ENCODE measurements around the gene MXD4. TPM values are rescaled to one million over a fixed set of nuclear protein-coding genes. Genes with fewer than 3 reads are reported as not detected.

The MXD4 gene
- total RNA-seq, 2 donors from 2014 or later: 36.7 to 43.3 TPM

GRCh38 chr4:2248044-2248780, 13.7 kb downstream of the MXD4 start:
- DNase-seq: no peak
- no peak for TF ChIP-seq CTCF (IDR thresholded peaks at IDR 0.05)
- H3K4me3 ChIP-seq: no peak overlapping the region
- peaks cover 10% of the 10 kb centered on the region for H3K4me1 ChIP-seq
- intact Hi-C loops (cut with DNase I): no loop called here
- no peak overlapping the region for H3K9ac ChIP-seq (ENCODE audit: low read depth in 2 of 2, low read length in 2 of 2)
- H3K27ac ChIP-seq: no peak overlapping the region
- no peaks in the 10 kb centered on the region for H3K9me3 ChIP-seq
- H3K36me3 ChIP-seq: peaks cover 12% of the 10 kb centered on the region
- no peaks in the 10 kb centered on the region for H3K27me3 ChIP-seq

- H3K36me3 ChIP-seq: peaks cover 12% of the 10 kb centered on the region
- intact Hi-C loops (cut with DNase I): no loop called here
Measured at GRCh38 chr4:2247128-2248043, 14.5 kb downstream of the MXD4 start.

GRCh38 chr4:2246384-2247127, 15.4 kb downstream of the MXD4 start:
- Histone ChIP-seq H3K27me3 (no peaks in the 10 kb centered on the region), H3K9ac (ENCODE audit: low read depth in 2 of 2, low read length in 2 of 2) (no peak overlapping the region), H3K4me3 (no peak overlapping the region), H3K9me3 (no peaks in the 10 kb centered on the region), H3K27ac (no peak overlapping the region), H3K36me3 (peaks cover 6% of the 10 kb centered on the region), H3K4me1 (peaks cover 10% of the 10 kb centered on the region)
- no peak for DNase-seq
- intact Hi-C loops (cut with DNase I): no loop called here
- TF ChIP-seq CTCF (IDR thresholded peaks at IDR 0.05): no peak

More at GRCh38 chr4:2247128-2248043, 14.5 kb downstream of the MXD4 start:
- TF ChIP-seq CTCF (IDR thresholded peaks at IDR 0.05): no peak
- Histone ChIP-seq H3K4me3 (no peak overlapping the region), H3K4me1 (peaks cover 10% of the 10 kb centered on the region), H3K9ac (ENCODE audit: low read depth in 2 of 2, low read length in 2 of 2) (no peak overlapping the region), H3K9me3 (no peaks in the 10 kb centered on the region), H3K27ac (no peak overlapping the region), H3K27me3 (no peaks in the 10 kb centered on the region)
- DNase-seq: no peak

- no peak for TF ChIP-seq CTCF (IDR thresholded peaks at IDR 0.05)
- Histone ChIP-seq H3K27me3 (no peaks in the 10 kb centered on the region), H3K9me3 (no peaks in the 10 kb centered on the region), H3K4me3 (no peak overlapping the region), H3K36me3 (peaks cover 6% of the 10 kb centered on the region), H3K4me1 (peaks cover 10% of the 10 kb centered on the region), H3K9ac (ENCODE audit: low read depth in 2 of 2, low read length in 2 of 2) (no peak overlapping the region), H3K27ac (no peak overlapping the region)
- intact Hi-C loops (cut with DNase I): no loop called here
- DNase-seq: no peak
Measured at GRCh38 chr4:2245787-2246275, 16.1 kb downstream of the MXD4 start.

Measured in colonic mucosa (tissue), 4 donors.